ENCODE data around the gene NPR2. TPM values are rescaled to one million over a fixed set of nuclear protein-coding genes. Genes with fewer than 3 reads are reported as not detected.

NPR2 gene
- total RNA-seq, 1 experiment from 2014 or later: 12.5 TPM

GRCh38 chr9:35792024-35792813 lies 828 bp downstream of the NPR2 start:
- DNase-seq: no peak
- H4K5ac ChIP-seq (ENCODE audit: insufficient read length, low read depth, low read length): no peak overlapping the region
- H3K14ac ChIP-seq (ENCODE audit: insufficient read depth, low read length): no peak overlapping the region
- H3K36me3 Mint-ChIP-seq (ENCODE audit: insufficient read depth in 1 of 3, low read depth in 3 of 3): no peaks in the 10 kb centered on the region; a peak in 1 of 7 replicates
- H4K20me1 ChIP-seq (ENCODE audit: control insufficient read depth, insufficient read depth, insufficient read length): no peaks in the 10 kb centered on the region
- H3K27ac Mint-ChIP-seq: no peak overlapping the region
- peaks cover 4% of the 10 kb centered on the region for H3K27me3 Mint-ChIP-seq (ENCODE audit: low read depth)
- H3T11ph ChIP-seq (ENCODE audit: low read length): no peak overlapping the region
- H4K8ac ChIP-seq (replicated peaks; ENCODE audit: insufficient read length, low read depth, low read length): no peak overlapping the region
- H2BK120ac ChIP-seq (ENCODE audit: low read depth, low read length, poor library complexity, severe bottlenecking): no peak overlapping the region
- peaks cover 3% of the 10 kb centered on the region for H3K23me2 ChIP-seq (ENCODE audit: insufficient read length, low read depth, low read length, poor library complexity, severe bottlenecking)
- no peaks in the 10 kb centered on the region for H3K9me3 ChIP-seq (ENCODE audit: control insufficient read depth, low read depth, low read length)
- H3K9ac ChIP-seq (ENCODE audit: extremely low read depth, insufficient read length, low read length): no peak overlapping the region
- no peak overlapping the region for H2BK20ac ChIP-seq (ENCODE audit: low read depth, low read length, poor library complexity, severe bottlenecking)
- H2BK15ac ChIP-seq (ENCODE audit: low read depth, low read length): no peak overlapping the region
- peak overlapping the region; percentile 53 to 67; a peak in 4 of 5 replicates for H3K4me3 Mint-ChIP-seq
- H3K79me1 ChIP-seq (ENCODE audit: insufficient read depth, low read depth, low read length, poor library complexity, severe bottlenecking): no peaks in the 10 kb centered on the region
- no peak overlapping the region for H3K18ac ChIP-seq (ENCODE audit: insufficient read length, low read depth, low read length)
- peak overlapping the region; percentile 52 for H3K4me2 ChIP-seq (ENCODE audit: insufficient read depth, insufficient read length, low read length)
- H3K23ac ChIP-seq (ENCODE audit: insufficient read length, low read depth, low read length): no peak overlapping the region
- no peaks in the 10 kb centered on the region for H3K27me3 ChIP-seq (ENCODE audit: insufficient read depth, low read length)
- TF ChIP-seq CTCF (conservative IDR thresholded peaks at IDR 0.05): no peak
- H4K91ac ChIP-seq (ENCODE audit: insufficient read length, low read depth, low read length): no peak overlapping the region
- H2AK5ac ChIP-seq (ENCODE audit: insufficient read length, low read length): no peak overlapping the region
- H2AFZ ChIP-seq (ENCODE audit: low read length): no peak overlapping the region
- H3K4me1 Mint-ChIP-seq: peaks cover 17 to 22% of the 10 kb centered on the region in 2 experiments
- H3K27ac ChIP-seq (ENCODE audit: insufficient read length, low read depth, low read length): no peak overlapping the region
- H3K4ac ChIP-seq (ENCODE audit: low read depth, low read length): no peak overlapping the region
- no peak overlapping the region for H2BK12ac ChIP-seq (ENCODE audit: insufficient read length, low read depth, low read length)
- H2BK5ac ChIP-seq (ENCODE audit: insufficient read length, low read length): no peak overlapping the region
- no peaks in the 10 kb centered on the region for H3K4me1 ChIP-seq (ENCODE audit: insufficient read depth, low read length)
- H3K56ac ChIP-seq (ENCODE audit: insufficient read length, low read depth, low read length): no peak overlapping the region
- H3K9me3 Mint-ChIP-seq: no peaks in the 10 kb centered on the region
- no peaks in the 10 kb centered on the region for H3K79me2 ChIP-seq (ENCODE audit: insufficient read depth, low read length)
- no CpG with 5 or more reads among the region's 34 CpGs for WGBS (ENCODE audit: extremely low coverage, insufficient read length, low lambda C conversion rate)
